Endothelial cell of umbilical vein (primary cell): ENCODE results near the gene IL3RA. TPM values are rescaled to one million over a fixed set of nuclear protein-coding genes. Genes with fewer than 3 reads are reported as not detected.

Experiments
- BruUV-seq: library from RNA; stranded (reverse); fragments of 400-500 nt; replicated peaks from 2 replicates; lab custom pipeline; 2021; lab: Mats Ljungman, UMichigan
- CTCF ChIA-PET: fragments of 300-600, 350-600 bp; sonication (Branson Sonifier 250); formaldehyde crosslinking; loops from one replicate; lab custom pipeline; 2021; ENCODE audit warnings: antibody characterized with exemption, inconsistent platforms; lab: Charles Lee
- POLR2A ChIA-PET: fragments of 300-600, 350-600 bp; sonication (Branson Sonifier 250); formaldehyde crosslinking; loops from one replicate; lab custom pipeline; 2021; ENCODE audit warnings: antibody characterized with exemption, inconsistent platforms; lab: Charles Lee
- DNase-seq: peaks from one replicate; pipeline ENCODE4 v3.0.0-alpha.2; 2011; ENCODE audit warnings: low read depth, low spot score
- FAIRE-seq: peaks from 2 replicates; lab custom pipeline; 2011; peaks lifted over from hg19 to GRCh38; lab: Jason Lieb, UNC
- H2AFZ ChIP-seq: 2 replicates; pipeline ENCODE4 v1.6.0; 2012; ENCODE audit warnings: low read depth, low read length, control low read depth, inconsistent platforms
- H3K27ac ChIP-seq: 2 replicates; pipeline ENCODE4 v1.5.1; 2011; ENCODE audit warnings: low read depth, mild to moderate bottlenecking, control low read depth, low read length, moderate library complexity; ENCODE audit not compliant: insufficient read depth
- H3K27me3 ChIP-seq, 2 experiments: 2 replicates each; pipeline versions ENCODE4 v1.6.0 to v1.6.1; 2011; ENCODE audit warnings: low read length in 2 of 2, mixed read lengths in 1 of 2; ENCODE audit not compliant: control insufficient read depth in 2 of 2, insufficient read depth in 2 of 2
- H3K36me3 ChIP-seq, 2 experiments: 2 replicates in 1 of 2; 3 replicates in 1 of 2; pipeline ENCODE4 v1.5.1; 2011; ENCODE audit warnings: low read length in 2 of 2, mild to moderate bottlenecking in 1 of 2, moderate library complexity in 1 of 2; ENCODE audit not compliant: control insufficient read depth in 2 of 2, insufficient read depth in 2 of 2; ENCODE audit errors: extremely low read depth in 1 of 2
- H3K4me1 ChIP-seq: 3 replicates; pipeline ENCODE4 v1.5.1; 2011; ENCODE audit warnings: mild to moderate bottlenecking, low read length; ENCODE audit not compliant: control insufficient read depth, insufficient read depth; ENCODE audit errors: extremely low read depth
- H3K4me2 ChIP-seq: 2 replicates; pipeline ENCODE4 v1.6.1; 2011; ENCODE audit warnings: low read length, control low read depth, mixed read lengths; ENCODE audit not compliant: insufficient read depth
- H3K4me3 ChIP-seq, 3 experiments: fragments of 200-600 bp in 1 of 3; sonication (generic), shearing (Covaris generic) in 1 of 3; replicated peaks in 1 of 3; 2 replicates each; pipeline ENCODE4 v1.5.1; 2011 to 2016; ENCODE audit warnings: control low read depth in 3 of 3, low read length in 3 of 3, mild to moderate bottlenecking in 2 of 3, inconsistent platforms in 1 of 3, low read depth in 1 of 3, moderate library complexity in 1 of 3; ENCODE audit not compliant: insufficient read depth in 1 of 3
- H3K79me2 ChIP-seq: 2 replicates; pipeline ENCODE4 v1.6.0; 2012; ENCODE audit warnings: low read length, inconsistent platforms; ENCODE audit not compliant: control insufficient read depth, insufficient read depth
- H3K9ac ChIP-seq: replicated peaks from 2 replicates; pipeline ENCODE3; 2011; ENCODE audit warnings: low read length, control low read depth; ENCODE audit not compliant: insufficient read depth; ENCODE audit errors: extremely low read depth
- H3K9me1 ChIP-seq: replicated peaks from 3 replicates; pipeline ENCODE4 v1.6.0; 2011; ENCODE audit warnings: mild to moderate bottlenecking, low read length; ENCODE audit not compliant: control insufficient read depth, insufficient read depth; ENCODE audit errors: extremely low read depth
- H3K9me3 ChIP-seq: replicated peaks from 2 replicates; pipeline ENCODE4 v1.5.1; 2012; ENCODE audit warnings: low read length, inconsistent platforms; ENCODE audit not compliant: control insufficient read depth, insufficient read depth
- H4K20me1 ChIP-seq: replicated peaks from 2 replicates; pipeline ENCODE3; 2011; ENCODE audit warnings: mild to moderate bottlenecking, low read length; ENCODE audit not compliant: control insufficient read depth, insufficient read depth; ENCODE audit errors: extremely low read depth
- CTCF ChIP-seq, 2 donors: IDR thresholded peaks; 1 replicate in 1 of 2; 2 replicates in 1 of 2; pipeline ENCODE4 v1.5.1; 2011; ENCODE audit warnings: low read length in 2 of 2, mild to moderate bottlenecking in 2 of 2, moderate library complexity in 2 of 2, control low read depth in 1 of 2, inconsistent platforms in 1 of 2, low read depth in 1 of 2; ENCODE audit not compliant: insufficient read depth in 1 of 2; ENCODE audit errors: extremely low read depth in 1 of 2
- EZH2 ChIP-seq: IDR thresholded peaks from 2 replicates; pipeline ENCODE4 v1.6.1; 2012; ENCODE audit warnings: borderline replicate concordance, low read depth, mild to moderate bottlenecking, moderate library complexity, low read length, inconsistent platforms; ENCODE audit not compliant: severe bottlenecking
- FOS ChIP-seq: IDR thresholded peaks from 2 replicates; pipeline ENCODE4 v1.6.1; 2011; ENCODE audit warnings: mild to moderate bottlenecking, low read length, moderate library complexity, borderline replicate concordance; ENCODE audit not compliant: insufficient read depth
- GATA2 ChIP-seq: IDR thresholded peaks from 2 replicates; pipeline ENCODE4 v1.7.0; 2011; ENCODE audit warnings: low read depth, mild to moderate bottlenecking, moderate library complexity, mixed read lengths, low read length; ENCODE audit not compliant: insufficient read length, insufficient read depth
- JUN ChIP-seq: IDR thresholded peaks from 2 replicates; pipeline ENCODE4 v1.6.1; 2011; ENCODE audit warnings: borderline replicate concordance, low read depth; ENCODE audit not compliant: insufficient read length, insufficient read depth
- MAX ChIP-seq: IDR thresholded peaks from 2 replicates; pipeline ENCODE4 v1.6.1; 2011; ENCODE audit not compliant: insufficient read depth, insufficient read length
- MYC ChIP-seq: IDR thresholded peaks from one replicate; pipeline ENCODE4 v1.6.1; 2011; ENCODE audit warnings: mild to moderate bottlenecking, low read depth, low read length
- POLR2A ChIP-seq: IDR thresholded peaks from 2 replicates; pipeline ENCODE4 v1.6.1; 2012; ENCODE audit warnings: low read depth, mild to moderate bottlenecking, control low read depth, low read length
- POLR2AphosphoS5 ChIP-seq: IDR thresholded peaks from 2 replicates; pipeline ENCODE4 v1.6.1; 2012; ENCODE audit warnings: low read depth, mild to moderate bottlenecking, control low read depth, low read length, moderate library complexity; ENCODE audit not compliant: insufficient read depth
- dilution Hi-C: fragments of 300-500 bp; cut with MboI; formaldehyde crosslinking; loops from one replicate; pipeline ENCODE4 v1.15.0; 2019; ENCODE audit warnings: low sequenced_read_pairs; ENCODE audit not compliant: extremely low pct_ligation_motif_present
- intact Hi-C: fragments of 100-400 bp; cut with micrococcal nuclease; formaldehyde crosslinking; loops from one replicate; pipeline ENCODE4 v1.10.0; 2022
- polyA plus RNA-seq, 4 experiments: library from polyadenylated mRNA; depleted of rRNA in 3 of 4; stranded (reverse) in 3 of 4; unstranded in 1 of 4; fragments of >200 nt; gene quantifications; 2 replicates each; pipeline versions ENCODE4 v1.2.1 to v1.2.3, GENCODE V29; 2011 to 2012; ENCODE audit warnings: missing spikeins in 1 of 4
- total RNA-seq: library from RNA; stranded (reverse); gene quantifications from 2 replicates; pipeline ENCODE4 v1.2.3, GENCODE V29; 2021

IL3RA gene
- total and polyA plus RNA-seq, 2 donors (not counting 3 experiments of a cell fraction or from before 2014, with no cell fraction given), result 28.9 to 35.1 TPM

GRCh38 chrX:1306909-1307625 lies 29.5 kb upstream of the IL3RA start:
- Histone ChIP-seq H3K9me1 (no peaks in the 10 kb centered on the region), H3K9ac (no peak overlapping the region), H3K79me2 (no peaks in the 10 kb centered on the region), H3K36me3 (no peaks in the 10 kb centered on the region), H3K4me3 (no peak overlapping the region), H3K4me1 (no peaks in the 10 kb centered on the region), H3K4me2 (no peak overlapping the region), H3K27me3 (no peaks in the 10 kb centered on the region), H3K27ac (no peak overlapping the region), H4K20me1 (no peaks in the 10 kb centered on the region), H2AFZ (no peak overlapping the region), H3K9me3 (peaks cover 2% of the 10 kb centered on the region)
- BruUV-seq, result no TSS peak
- TF ChIP-seq FOS, result no peak
- TF ChIP-seq GATA2, result no peak
- TF ChIP-seq CTCF (IDR thresholded peaks at IDR 0.05; ENCODE audit: extremely low read depth in 1 of 2, insufficient read depth in 1 of 2, low read depth in 1 of 2, low read length in 2 of 2), result no peak
- TF ChIP-seq MAX, result no peak
- TF ChIP-seq POLR2AphosphoS5, result no peak
- no peak for TF ChIP-seq EZH2
- no peak for TF ChIP-seq POLR2A
- no peak for TF ChIP-seq JUN
- no peak for TF ChIP-seq MYC
- intact Hi-C loops (no loop called here), dilution Hi-C loops (no loop called here)
- DNase-seq (no peak), FAIRE-seq (no peak)
- ChIA-PET CTCF (no interaction called here), POLR2A (no interaction called here)
